Astrocyte of the spinal cord (primary cell): ENCODE data around the gene RIC1.
"Not testable (repeated sequence)": the region's sequence is repeated elsewhere in the genome, so short reads cannot be mapped to it uniquely, and the experiment has no call there.

Experiments
- DNase-seq: peaks from one replicate; pipeline ENCODE4 v3.0.0; 2011; ENCODE audit warnings: low read depth, low spot score
- H3K4me3 ChIP-seq: 2 replicates; pipeline ENCODE4 v1.5.1; 2011; ENCODE audit warnings: low read depth, mild to moderate bottlenecking, low read length, moderate library complexity
- CTCF ChIP-seq: IDR thresholded peaks from 2 replicates; pipeline ENCODE4 v1.5.1; 2012; ENCODE audit warnings: low read depth, mild to moderate bottlenecking, low read length, inconsistent platforms
- in situ Hi-C: cut with HindIII; loops from 2 replicates; pipeline ENCODE4 v1.10.0; 2017; ENCODE audit warnings: low sequenced_read_pairs

RIC1 gene

GRCh38 chr9:5628530-5629311 lies at the start of gene RIC1:
RIC1 (plus strand) TSS chr9:5629107; CDS start chr9:5629310, 203 bp downstream.
- TF ChIP-seq CTCF: no peak
- H3K4me3 ChIP-seq: peak within 1 kb of the TSS; percentile 69
- DNase-seq: peak; percentile 96
- in situ Hi-C loops: no loop called here

GRCh38 chr9:5579881-5580280 lies 49.0 kb upstream of the RIC1 start:
- no peak for TF ChIP-seq CTCF
- in situ Hi-C loops: no loop called here
- no peak overlapping the region for H3K4me3 ChIP-seq
- no peak for DNase-seq

GRCh38 chr9:5580650-5581049 lies 48.3 kb upstream of the RIC1 start:
- H3K4me3 ChIP-seq: no peak overlapping the region
- TF ChIP-seq CTCF: no peak
- in situ Hi-C loops: no loop called here
- DNase-seq: no peak

GRCh38 chr9:5581706-5582105 lies 47.2 kb upstream of the RIC1 start:
- in situ Hi-C loops, H3K4me3 ChIP-seq, DNase-seq: not testable (repeated sequence)

- DNase-seq: peak; percentile 62
Observed at GRCh38 chr9:5582835-5583195, 46.1 kb upstream of the RIC1 start.

GRCh38 chr9:5586391-5586802 lies 42.5 kb upstream of the RIC1 start:
- H3K4me3 ChIP-seq: no peak overlapping the region
- in situ Hi-C loops: no loop called here
- no peak for TF ChIP-seq CTCF
- peak; percentile 23 for DNase-seq

More at GRCh38 chr9:5582835-5583195, 46.1 kb upstream of the RIC1 start:
- TF ChIP-seq CTCF: no peak
- in situ Hi-C loops: no loop called here
- no peak overlapping the region for H3K4me3 ChIP-seq

- DNase-seq: peak; percentile 58
- H3K4me3 ChIP-seq: no peak overlapping the region
- TF ChIP-seq CTCF: no peak
- in situ Hi-C loops: no loop called here
Observed at GRCh38 chr9:5587024-5587423, 41.9 kb upstream of the RIC1 start.
